Activated T-helper 17 cell treated with anti-CD3 and anti-CD28 coated beads, Interleukin-2, amount 50 U/mL, for 72 hours (primary cell): ENCODE measurements around the gene ZC3H6. TPM values are rescaled to one million over a fixed set of nuclear protein-coding genes. Genes with fewer than 3 reads are reported as not detected.
A peak's percentile ranks its signal among the peaks of the same experiment; 100 is the strongest.
"Not testable (repeated sequence)": the region's sequence is repeated elsewhere in the genome, so short reads cannot be mapped to it uniquely, and the experiment has no call there.

Experiments
- ATAC-seq: fragments of 150-1000 bp; cut with Tn5 transposase; replicated peaks from 2 replicates; pipeline ENCODE4 v1.10.0; 2021; ENCODE audit warnings: mild to moderate bottlenecking, moderate library complexity
- H3K27ac Mint-ChIP-seq: one replicate; pipeline ENCODE4 v1.8.0; 2022; ENCODE audit warnings: mixed read lengths
- H3K27me3 Mint-ChIP-seq: one replicate; pipeline ENCODE4 v1.8.0; 2022; ENCODE audit warnings: mixed read lengths
- H3K36me3 Mint-ChIP-seq: one replicate; pipeline ENCODE4 v1.8.0; 2022; ENCODE audit warnings: low read depth, mild to moderate bottlenecking, mixed read lengths
- H3K4me1 Mint-ChIP-seq: one replicate; pipeline ENCODE4 v1.8.0; 2022; ENCODE audit warnings: mixed read lengths
- H3K4me3 Mint-ChIP-seq: one replicate; pipeline ENCODE4 v1.8.0; 2022; ENCODE audit warnings: mild to moderate bottlenecking, mixed read lengths
- H3K9me3 Mint-ChIP-seq: one replicate; pipeline ENCODE4 v1.8.0; 2022; ENCODE audit warnings: mixed read lengths
- total RNA-seq, 2 donors: library from RNA; stranded (reverse); gene quantifications; one replicate each; pipeline ENCODE4 v1.2.3, GENCODE V29; 2022

Gene ZC3H6
- total RNA-seq, 2 donors from 2014 or later = 2.1 to 11.8 TPM

DNA sequence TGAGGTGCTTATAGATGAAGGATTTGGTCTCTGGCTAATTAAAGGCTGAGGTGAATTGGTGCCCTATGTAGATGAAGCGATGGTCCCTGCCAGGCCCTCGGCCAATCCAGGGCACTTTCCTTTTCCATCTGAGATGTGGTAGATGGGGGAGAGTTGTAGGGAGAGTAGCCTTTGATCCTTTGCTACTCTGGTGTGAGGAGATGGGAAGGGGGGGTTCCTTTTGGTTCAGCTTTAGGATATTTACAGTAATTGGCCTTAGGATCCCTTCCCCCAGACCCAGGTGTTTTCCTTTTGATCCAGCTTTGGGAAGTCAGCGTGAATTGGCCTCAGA, 15.1 kb upstream of the ZC3H6 start:
- H3K27ac Mint-ChIP-seq = no peak overlapping the region
- H3K9me3 Mint-ChIP-seq = no peaks in the 10 kb centered on the region
- H3K36me3 Mint-ChIP-seq = no peaks in the 10 kb centered on the region
- ATAC-seq = no peak
- no peaks in the 10 kb centered on the region for H3K27me3 Mint-ChIP-seq
- peaks cover 5% of the 10 kb centered on the region for H3K4me1 Mint-ChIP-seq
- no peak overlapping the region for H3K4me3 Mint-ChIP-seq

DNA sequence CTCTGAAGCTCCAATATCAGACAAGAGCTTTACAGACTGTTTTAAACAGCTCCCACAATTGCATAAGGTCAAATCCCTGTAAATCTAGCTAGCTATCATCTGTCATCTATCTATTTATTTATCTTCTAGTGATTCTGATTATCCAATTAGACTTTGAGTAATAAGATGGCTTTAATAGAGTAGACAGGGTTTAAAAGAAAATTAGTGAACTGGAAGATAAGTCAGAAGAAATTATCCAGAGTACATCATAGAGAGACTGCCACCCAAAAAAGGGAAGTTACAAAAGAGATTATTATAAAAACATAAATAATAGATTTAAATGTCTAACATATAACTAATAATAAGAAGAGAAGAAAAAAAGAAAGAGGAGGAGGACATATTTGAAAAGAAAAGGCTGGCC, 12.5 kb upstream of the ZC3H6 start:
- no peak for ATAC-seq
- H3K9me3 Mint-ChIP-seq = no peaks in the 10 kb centered on the region
- no peaks in the 10 kb centered on the region for H3K27me3 Mint-ChIP-seq
- H3K4me1 Mint-ChIP-seq = peaks cover 5% of the 10 kb centered on the region
- H3K4me3 Mint-ChIP-seq = no peak overlapping the region
- no peaks in the 10 kb centered on the region for H3K36me3 Mint-ChIP-seq
- H3K27ac Mint-ChIP-seq = no peak overlapping the region

DNA sequence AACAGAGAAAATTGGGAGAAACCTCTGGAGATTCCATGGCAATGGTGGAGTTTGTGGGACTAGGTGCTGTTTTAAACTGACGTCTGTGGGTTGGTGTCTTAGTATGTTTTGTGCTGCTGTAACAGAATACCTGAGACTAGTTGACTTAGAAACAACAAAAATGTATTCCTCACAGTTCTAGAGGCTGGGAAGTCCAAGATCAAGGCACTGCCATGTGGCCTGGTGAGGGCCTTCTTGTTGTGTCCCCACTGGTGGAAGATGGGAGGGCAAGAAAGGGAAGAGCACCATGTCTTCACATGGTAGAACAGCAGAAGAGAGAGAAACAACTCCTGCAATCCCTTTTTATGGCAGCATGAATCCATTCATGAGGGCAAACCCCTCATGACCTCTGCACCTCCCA, 6.8 kb upstream of the ZC3H6 start:
- Mint-ChIP-seq H3K4me3 (no peak overlapping the region), H3K36me3 (no peaks in the 10 kb centered on the region), H3K4me1 (no peaks in the 10 kb centered on the region), H3K27me3 (no peaks in the 10 kb centered on the region), H3K9me3 (peaks cover 6% of the 10 kb centered on the region), H3K27ac (no peak overlapping the region)
- ATAC-seq = no peak

DNA sequence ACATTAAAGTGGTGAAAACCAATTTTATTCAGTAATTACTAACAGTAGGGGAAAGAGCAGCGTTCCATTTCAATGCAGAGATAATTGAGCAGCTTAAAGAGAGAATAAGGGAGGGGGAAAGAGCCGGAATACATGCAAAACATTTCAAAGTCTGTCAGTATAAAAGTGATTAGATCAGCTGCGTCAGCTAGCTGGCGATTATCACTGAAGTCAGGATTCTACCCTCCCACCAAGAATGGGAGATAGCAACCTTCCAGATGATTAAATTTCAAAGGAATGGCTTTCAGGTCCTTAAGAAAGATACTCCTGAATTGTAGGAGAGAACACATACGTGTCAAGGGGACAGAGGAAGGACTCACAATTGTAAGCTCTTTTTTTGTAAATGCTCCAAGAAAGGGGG, 2.7 kb upstream of the ZC3H6 start:
- no peak for ATAC-seq
- Mint-ChIP-seq H3K4me1 (no peaks in the 10 kb centered on the region), H3K27ac (no peak overlapping the region), H3K4me3 (no peak overlapping the region), H3K9me3 (peaks cover 6% of the 10 kb centered on the region), H3K27me3 (no peaks in the 10 kb centered on the region), H3K36me3 (no peaks in the 10 kb centered on the region)

DNA sequence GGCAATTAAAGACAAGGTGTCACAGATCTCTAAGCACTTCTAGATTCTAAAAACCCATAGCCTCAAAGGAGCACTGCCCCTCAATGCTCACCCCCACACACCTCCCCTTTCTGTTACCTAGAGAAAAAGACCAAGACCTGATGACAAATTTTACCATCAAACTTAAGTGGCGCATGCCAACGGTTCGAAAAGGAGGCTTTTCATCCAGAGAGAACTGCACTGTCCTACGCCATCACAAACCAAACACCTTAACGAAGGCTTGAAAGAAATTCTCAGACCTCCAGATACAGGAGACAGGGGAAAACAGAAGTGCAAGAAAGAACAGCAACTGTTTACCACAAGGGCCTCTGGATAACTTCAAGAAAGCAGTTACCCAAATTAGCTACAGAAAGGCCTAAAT, 2.0 kb upstream of the ZC3H6 start:
- no peak for ATAC-seq
- no peaks in the 10 kb centered on the region for H3K27me3 Mint-ChIP-seq
- peaks cover 3% of the 10 kb centered on the region for H3K9me3 Mint-ChIP-seq
- no peak overlapping the region for H3K27ac Mint-ChIP-seq
- H3K36me3 Mint-ChIP-seq = no peaks in the 10 kb centered on the region
- H3K4me1 Mint-ChIP-seq = no peaks in the 10 kb centered on the region
- no peak overlapping the region for H3K4me3 Mint-ChIP-seq

DNA sequence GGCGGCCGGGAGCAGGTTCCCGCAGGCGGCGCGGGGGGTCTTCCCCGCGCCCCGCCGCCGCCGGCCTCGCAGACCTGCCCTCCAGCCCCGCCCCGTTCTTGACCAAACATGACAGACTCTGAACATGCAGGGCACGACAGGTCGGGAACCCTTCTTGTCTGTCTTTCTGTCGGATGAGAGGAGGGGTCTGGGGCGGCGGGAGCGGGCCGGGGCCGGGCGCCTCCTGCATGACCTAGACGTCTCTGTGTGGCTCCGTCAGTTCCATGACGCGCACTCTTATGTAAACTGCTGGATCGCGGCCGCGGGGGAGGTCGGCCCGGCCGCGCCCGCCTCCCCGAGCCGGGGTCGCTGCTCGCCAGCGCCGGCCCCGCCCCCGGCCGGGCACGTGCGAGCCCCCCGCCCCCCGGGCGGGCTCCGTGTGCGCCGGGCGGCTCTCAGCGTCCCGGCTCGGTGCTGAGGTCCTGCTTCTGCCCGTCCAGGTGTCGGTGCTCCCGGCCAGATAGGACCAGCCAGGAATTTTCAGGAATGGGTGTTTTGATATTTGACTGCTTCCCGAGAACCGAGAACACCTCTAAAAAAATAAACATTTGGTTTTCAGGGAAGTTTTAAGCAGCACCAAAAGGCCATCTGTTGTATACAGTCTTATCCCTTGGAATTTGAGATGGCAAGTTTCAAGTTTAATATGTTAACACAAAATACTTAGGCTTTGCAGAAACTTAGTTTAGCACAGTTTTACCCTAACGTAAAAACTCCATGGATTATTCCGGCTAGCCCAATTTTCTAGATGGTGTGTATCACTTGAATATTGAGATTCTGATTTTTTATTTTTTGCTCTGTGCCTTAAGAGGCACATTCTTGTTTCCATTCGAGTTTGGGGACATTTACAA, 733 bp downstream of the ZC3H6 start:
- Mint-ChIP-seq H3K27ac (peak overlapping the region; percentile 93), H3K27me3 (no peaks in the 10 kb centered on the region), H3K4me1 (peaks cover 5% of the 10 kb centered on the region), H3K9me3 (no peaks in the 10 kb centered on the region), H3K36me3 (no peaks in the 10 kb centered on the region), H3K4me3 (peak overlapping the region; percentile 86)
- peak; percentile 71 for ATAC-seq

DNA sequence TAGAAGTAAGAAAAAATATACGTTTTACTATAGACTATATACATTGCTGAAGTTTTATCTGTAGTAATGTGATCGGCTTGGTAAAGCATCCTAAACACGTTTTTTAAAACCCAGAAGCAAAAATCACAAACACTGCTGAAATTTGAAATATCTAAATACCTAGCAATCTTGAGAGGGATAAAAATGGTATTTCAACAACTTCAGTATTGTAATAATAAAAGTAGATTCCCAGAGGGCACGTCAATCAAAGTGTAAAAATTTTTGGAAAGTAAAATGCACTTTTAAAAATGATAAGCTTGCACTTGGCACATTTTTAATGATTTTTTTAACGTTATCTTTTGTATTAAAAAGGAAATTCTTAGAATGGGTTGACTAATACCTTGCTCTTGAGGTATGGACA, 1.6 kb downstream of the ZC3H6 start:
- H3K4me3 Mint-ChIP-seq = peak overlapping the region; percentile 86
- peaks cover 10% of the 10 kb centered on the region for H3K4me1 Mint-ChIP-seq
- no peaks in the 10 kb centered on the region for H3K9me3 Mint-ChIP-seq
- H3K36me3 Mint-ChIP-seq = no peaks in the 10 kb centered on the region
- ATAC-seq = no peak
- peak overlapping the region; percentile 93 for H3K27ac Mint-ChIP-seq
- H3K27me3 Mint-ChIP-seq = no peaks in the 10 kb centered on the region

DNA sequence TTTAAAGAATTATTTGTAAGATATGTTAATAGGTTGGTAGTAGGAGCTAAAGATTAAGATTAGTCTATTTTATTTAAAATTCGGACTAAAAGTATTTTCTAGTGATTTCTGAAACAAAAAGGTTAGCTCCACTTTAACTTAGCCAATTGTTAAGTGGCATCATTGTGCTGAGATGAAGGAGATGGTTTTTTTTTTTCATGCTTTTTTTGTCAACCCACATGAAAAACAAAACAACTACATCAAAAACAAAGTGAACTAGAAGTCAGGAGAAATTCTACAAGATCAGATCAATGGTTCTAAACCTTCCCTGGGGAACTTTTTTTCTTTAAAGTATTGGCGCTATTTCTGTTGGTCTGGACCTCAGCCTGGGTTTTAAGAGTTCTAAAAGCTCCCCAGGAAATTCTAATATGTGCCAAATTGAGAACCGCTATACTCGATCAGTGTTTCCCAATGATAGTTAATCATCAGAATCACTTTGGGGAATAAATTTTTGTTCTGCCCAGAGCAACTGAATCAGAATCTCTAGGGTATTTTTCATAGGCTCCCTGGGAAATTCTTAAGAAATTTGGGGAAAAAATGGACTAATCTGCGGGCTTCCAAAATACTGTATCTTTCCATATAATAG, 2.3 kb downstream of the ZC3H6 start:
- H3K9me3 Mint-ChIP-seq = no peaks in the 10 kb centered on the region
- no peaks in the 10 kb centered on the region for H3K27me3 Mint-ChIP-seq
- H3K27ac Mint-ChIP-seq = peak overlapping the region; percentile 33
- H3K36me3 Mint-ChIP-seq = no peaks in the 10 kb centered on the region
- H3K4me3 Mint-ChIP-seq = peak overlapping the region; percentile 86
- ATAC-seq = no peak
- peaks cover 10% of the 10 kb centered on the region for H3K4me1 Mint-ChIP-seq

DNA sequence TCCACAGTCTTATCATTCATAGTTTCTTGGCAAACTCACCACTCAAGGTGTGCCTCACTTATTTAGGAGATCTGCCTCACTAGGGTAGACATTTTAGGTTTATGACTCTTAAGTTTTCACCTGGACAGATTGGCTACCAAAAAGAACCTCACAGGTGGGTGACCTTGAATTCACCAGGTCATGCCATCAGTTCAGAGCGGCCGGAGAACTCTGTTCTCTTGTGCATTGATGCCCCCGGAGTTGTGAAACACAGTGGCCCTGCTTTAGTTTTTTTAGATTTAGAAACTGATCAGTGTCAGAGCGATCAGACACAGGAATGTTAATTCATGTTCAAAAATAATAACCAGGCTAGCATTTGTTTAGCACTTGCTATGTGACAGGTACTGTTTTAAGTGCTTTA, 6.7 kb downstream of the ZC3H6 start:
- ATAC-seq, H3K4me3 Mint-ChIP-seq, H3K27ac Mint-ChIP-seq, H3K36me3 Mint-ChIP-seq, H3K27me3 Mint-ChIP-seq, H3K9me3 Mint-ChIP-seq: not testable (repeated sequence)
- peaks cover 10% of the 10 kb centered on the region for H3K4me1 Mint-ChIP-seq

DNA sequence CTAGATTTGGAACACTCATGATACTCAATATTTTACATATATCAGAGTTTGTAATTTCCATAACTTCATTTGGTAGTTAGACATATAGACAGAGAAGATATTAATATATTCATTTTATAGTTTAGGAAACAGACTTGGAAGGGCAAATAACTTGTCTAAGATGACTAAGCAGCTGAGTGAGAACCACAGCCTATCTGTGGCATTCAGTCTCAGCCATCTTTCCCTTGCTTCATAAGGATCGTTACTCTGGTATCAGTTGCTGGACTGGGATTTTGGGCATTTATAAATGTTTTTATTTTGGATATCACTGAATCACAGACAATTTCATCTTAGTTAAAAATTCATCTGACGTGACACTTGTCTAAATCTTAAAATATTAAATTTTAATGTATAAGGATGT, 8.1 kb downstream of the ZC3H6 start:
- H3K27me3 Mint-ChIP-seq, H3K9me3 Mint-ChIP-seq, H3K27ac Mint-ChIP-seq, ATAC-seq, H3K4me3 Mint-ChIP-seq, H3K36me3 Mint-ChIP-seq: not testable (repeated sequence)
- peaks cover 10% of the 10 kb centered on the region for H3K4me1 Mint-ChIP-seq

DNA sequence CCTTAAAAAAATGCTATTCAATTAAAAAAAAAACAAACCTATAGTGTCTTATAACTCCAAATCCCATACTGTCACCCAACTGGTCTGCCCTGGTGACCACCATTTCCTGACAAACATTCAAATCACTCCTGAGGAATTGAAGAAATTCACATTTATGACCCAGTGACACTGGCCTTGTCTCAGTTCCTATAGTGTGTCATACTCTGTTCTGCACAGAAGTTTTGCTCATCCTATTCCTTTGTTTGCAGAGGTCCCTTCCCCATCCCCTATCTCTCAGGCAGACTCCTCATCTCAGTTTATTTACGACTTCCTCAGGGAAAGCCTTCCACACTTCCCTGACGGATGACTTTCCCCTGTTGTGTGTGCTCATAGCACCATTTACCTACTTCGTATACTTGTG, 14.7 kb downstream of the ZC3H6 start:
- no peak for ATAC-seq
- Mint-ChIP-seq H3K4me1 (no peaks in the 10 kb centered on the region), H3K27ac (no peak overlapping the region), H3K27me3 (no peaks in the 10 kb centered on the region), H3K9me3 (no peaks in the 10 kb centered on the region), H3K36me3 (no peaks in the 10 kb centered on the region), H3K4me3 (no peak overlapping the region)

DNA sequence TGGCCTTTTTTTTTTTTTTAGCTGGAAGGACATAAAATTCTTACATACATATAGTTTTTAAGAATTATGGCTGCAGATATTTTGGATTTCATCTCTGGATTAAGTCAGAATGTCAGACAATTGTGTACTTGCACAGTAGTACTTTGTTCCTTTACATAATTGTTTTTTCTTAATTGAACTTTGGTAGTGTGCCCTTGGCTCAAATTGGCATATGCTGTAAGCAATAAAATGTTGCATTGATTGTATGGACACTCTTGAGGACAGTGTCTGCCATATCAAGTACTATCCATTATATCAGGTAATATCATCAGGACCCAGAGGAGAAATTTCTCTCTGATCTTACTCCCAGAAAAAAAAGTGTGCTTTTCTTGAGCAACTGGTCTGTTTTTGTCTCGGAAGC, 15.3 kb downstream of the ZC3H6 start:
- H3K9me3 Mint-ChIP-seq = no peaks in the 10 kb centered on the region
- no peaks in the 10 kb centered on the region for H3K4me1 Mint-ChIP-seq
- H3K36me3 Mint-ChIP-seq = no peaks in the 10 kb centered on the region
- no peak overlapping the region for H3K4me3 Mint-ChIP-seq
- ATAC-seq = no peak
- H3K27ac Mint-ChIP-seq = no peak overlapping the region
- no peaks in the 10 kb centered on the region for H3K27me3 Mint-ChIP-seq

DNA sequence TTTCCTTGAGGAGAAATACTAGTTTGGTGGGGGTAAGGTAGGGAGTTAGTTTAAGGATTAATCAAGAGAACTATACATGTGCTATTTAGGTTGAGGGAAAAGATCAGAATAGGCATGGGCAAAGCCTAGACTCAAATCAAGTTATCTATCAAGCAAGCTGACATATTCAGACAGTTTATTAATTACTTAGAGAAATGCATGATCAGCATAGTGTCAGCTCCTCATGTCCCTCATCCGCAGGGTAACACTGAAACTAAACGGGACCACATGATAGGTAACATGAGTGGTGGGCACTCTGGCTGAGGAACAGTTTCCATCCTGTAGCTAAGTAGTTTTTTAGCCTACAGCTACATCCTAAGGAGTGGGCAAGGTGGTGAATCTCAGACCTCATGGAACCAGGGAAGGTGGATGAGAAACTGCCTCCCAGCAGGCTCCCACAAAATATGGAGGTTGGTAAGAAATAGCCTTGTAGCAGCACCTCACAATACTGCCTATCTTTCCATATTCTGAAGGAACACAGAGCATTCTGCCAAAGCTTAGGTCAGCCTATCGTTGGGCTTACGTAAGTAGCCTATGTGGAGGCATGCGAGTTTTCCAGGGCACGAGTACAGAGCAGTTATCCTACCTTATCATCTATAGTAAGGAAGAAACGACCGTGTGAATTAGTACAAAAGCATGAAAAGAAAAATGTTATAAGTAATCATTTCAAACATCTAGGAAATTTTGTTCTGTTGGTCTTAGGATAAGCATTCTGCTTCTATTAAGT, 18.4 kb downstream of the ZC3H6 start:
- no peaks in the 10 kb centered on the region for H3K27me3 Mint-ChIP-seq
- no peaks in the 10 kb centered on the region for H3K9me3 Mint-ChIP-seq
- no peak overlapping the region for H3K4me3 Mint-ChIP-seq
- ATAC-seq = no peak
- no peak overlapping the region for H3K27ac Mint-ChIP-seq
- no peaks in the 10 kb centered on the region for H3K36me3 Mint-ChIP-seq
- H3K4me1 Mint-ChIP-seq = no peaks in the 10 kb centered on the region

DNA sequence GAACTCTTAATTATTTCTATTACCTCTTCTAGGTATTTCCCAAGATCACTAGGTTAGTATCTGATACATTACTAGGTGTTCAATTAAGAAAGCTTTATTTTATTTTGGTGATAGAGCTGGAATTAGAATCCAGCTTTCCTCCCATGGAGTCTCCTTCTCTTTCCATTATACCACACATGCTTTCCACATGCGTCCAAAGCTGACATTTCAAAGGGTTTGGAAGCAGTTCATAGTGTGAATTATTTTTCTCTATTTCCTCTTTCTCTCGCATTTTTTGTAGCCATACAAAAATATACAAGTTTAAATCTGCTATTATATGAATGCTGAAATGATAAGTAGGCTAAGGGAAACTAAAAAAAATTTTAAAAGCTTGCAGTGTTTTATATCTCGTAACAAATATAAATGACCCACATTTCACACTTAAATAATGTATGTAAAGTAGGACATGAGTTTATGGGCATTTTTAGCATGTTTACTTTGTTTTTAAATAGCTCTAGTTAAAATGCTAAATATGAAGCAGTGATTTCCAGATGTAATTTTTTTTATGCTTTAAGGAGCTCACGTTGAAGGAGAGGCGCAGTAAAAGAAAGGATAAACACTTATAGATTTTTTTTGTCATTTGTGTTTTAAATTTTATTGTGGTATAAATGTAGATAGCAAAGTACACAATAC, 20.1 kb downstream of the ZC3H6 start:
- peaks cover 10% of the 10 kb centered on the region for H3K36me3 Mint-ChIP-seq
- H3K4me1 Mint-ChIP-seq = no peaks in the 10 kb centered on the region
- H3K27ac Mint-ChIP-seq = no peak overlapping the region
- ATAC-seq = no peak
- H3K9me3 Mint-ChIP-seq = no peaks in the 10 kb centered on the region
- no peaks in the 10 kb centered on the region for H3K27me3 Mint-ChIP-seq
- H3K4me3 Mint-ChIP-seq = no peak overlapping the region
